NCI-H446 treated with DMSO at 0.1 percent for 48 hours (cell line): Measurements from ENCODE around the gene PDZD2.
"Not testable (repeated sequence)": the region's sequence is repeated elsewhere in the genome, so short reads cannot be mapped to it uniquely, and the experiment has no call there.

ENCODE experiments used
- DNase-seq: peaks from one replicate; lab custom pipeline; 2025; lab: John Stamatoyannopoulos, UW

Gene PDZD2

GRCh38 chr5:31934156-31934555 lies 295.2 kb downstream of the PDZD2 start:
- no peak for DNase-seq

DNA sequence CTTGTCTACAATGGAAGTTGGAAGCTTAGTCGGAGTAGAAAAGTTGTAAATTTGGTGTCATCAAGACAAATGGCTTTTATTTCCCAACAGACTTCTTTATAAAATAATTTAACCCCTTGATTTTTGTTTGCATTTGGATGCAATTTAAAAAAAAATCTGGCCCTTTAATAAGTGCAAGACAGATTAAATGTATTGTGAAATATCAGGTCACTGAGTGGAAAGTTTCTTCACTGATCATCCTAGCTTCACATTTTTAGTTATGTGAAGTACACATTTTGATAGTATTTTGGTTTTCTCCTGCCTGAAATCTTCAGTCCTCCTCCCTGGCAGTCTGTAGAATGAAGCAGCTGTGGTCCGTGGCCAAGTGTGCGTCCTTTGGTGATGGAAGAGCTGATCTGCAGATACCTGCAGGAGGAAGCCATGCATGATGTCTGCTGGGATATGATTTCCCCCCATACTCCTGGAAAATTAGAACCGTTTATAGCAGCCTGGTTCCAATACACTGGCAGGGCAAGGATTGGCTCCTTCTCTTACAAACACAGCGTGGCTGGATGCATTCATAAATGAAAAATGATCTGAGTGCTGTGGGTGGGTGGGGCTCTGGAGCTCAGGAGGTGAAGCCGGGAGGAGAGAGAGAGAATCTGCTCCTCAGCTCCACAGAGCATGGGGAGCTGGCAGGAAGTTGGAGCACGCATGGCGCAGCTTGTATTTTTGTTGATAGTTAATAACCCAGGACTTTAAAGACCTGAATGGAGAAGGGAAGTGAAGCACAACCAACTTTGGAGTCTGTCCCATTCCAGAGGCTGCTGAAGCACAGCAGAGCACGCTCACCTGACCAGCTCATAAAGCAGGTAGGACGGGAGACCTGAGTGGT lies 296.8 kb downstream of the PDZD2 start:
- no peak for DNase-seq

- no peak for DNase-seq
Observed at GRCh38 chr5:31936683-31937082, 297.8 kb downstream of the PDZD2 start.

DNA sequence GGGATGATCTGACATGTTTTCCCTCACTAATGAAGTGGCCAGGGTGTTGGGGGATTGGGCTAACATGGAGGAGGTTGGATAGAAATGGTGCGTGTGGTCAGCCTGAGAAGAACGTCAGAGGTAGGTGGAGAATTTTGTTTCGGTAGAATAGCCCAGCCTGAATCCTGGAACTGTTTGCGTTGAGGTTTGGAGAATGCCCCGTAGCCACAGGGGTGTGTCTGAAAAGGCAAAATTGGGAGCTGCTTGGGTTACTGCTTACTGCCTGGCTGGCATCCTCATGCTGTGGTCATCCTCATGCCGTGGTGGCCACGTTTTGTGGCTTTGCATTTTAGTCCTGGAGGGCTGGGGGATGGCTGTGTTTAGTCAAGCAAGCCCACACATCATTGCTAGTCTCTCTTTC lies 298.3 kb downstream of the PDZD2 start:
- no peak for DNase-seq

- no peak for DNase-seq
Observed at GRCh38 chr5:31937703-31938102, 298.8 kb downstream of the PDZD2 start.

DNA sequence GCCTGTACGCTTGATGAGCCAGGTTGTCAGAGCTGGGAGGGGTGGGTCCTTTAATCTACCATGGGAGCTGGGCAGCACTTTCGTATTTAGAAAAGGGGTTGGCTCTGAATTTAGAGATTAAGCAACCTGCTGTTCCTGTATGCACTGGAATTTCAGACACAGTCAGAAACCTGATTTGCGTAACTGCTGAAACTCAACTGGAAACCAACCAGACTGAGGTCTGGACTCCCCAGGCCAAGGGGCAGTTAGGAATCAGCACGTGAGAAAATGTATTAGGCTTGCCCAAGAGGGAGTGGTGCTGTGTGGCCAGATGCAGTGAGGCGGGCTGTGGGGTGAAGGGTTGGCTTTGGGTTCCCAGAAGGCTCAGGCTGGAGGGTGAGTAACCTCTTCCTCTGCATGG lies 300.2 kb downstream of the PDZD2 start:
- no peak for DNase-seq

DNA sequence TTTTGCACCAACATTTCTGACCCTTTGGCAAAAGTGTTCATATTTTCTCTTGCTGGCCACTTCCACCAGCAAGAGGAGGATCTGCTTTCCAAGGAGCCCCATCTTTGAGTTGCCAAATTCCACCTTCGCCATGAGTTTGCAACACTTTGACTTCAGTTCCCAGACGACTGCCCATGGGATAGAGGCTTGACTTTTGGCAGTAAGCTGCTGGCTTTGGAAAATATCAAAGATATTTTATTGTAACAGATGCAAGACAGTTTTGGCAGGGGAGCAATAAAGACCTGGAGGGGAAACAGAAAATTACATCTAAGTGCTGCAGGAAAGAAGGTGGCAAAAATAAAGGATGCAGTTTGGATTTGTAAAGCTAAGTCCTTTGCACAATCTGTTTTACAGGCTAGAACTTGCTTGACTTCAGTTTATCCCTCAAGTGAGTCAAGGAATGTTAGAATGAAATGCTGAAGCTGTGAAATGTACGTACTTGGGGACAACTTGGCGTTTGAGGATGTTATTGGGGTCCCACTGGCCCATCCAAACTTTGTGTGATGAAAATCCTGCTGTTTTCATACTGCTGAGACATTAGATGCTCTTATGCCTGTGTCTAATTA lies 302.3 kb downstream of the PDZD2 start:
- DNase-seq, result no peak

DNA sequence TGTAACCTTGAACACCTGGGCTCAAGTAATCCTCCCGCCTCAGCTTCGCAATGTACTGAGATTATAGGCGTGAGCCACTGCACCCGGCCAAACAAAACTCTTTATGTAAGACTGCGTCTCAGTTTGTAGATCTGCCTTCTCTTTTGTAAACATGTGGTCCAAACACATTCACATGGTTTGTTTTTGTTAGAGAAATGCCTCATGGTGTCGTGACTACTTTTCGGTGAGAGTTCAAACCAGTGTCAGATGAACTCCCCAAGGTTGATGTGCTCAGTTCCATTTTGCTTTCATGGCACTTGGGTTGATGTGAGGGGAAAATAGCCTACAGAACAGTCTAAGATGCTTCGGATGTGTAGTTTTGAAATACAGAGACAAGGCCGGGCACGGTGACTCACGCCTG lies 303.6 kb downstream of the PDZD2 start:
- no peak for DNase-seq

GRCh38 chr5:31944684-31945445 lies 305.9 kb downstream of the PDZD2 start:
- DNase-seq, result no peak

DNA sequence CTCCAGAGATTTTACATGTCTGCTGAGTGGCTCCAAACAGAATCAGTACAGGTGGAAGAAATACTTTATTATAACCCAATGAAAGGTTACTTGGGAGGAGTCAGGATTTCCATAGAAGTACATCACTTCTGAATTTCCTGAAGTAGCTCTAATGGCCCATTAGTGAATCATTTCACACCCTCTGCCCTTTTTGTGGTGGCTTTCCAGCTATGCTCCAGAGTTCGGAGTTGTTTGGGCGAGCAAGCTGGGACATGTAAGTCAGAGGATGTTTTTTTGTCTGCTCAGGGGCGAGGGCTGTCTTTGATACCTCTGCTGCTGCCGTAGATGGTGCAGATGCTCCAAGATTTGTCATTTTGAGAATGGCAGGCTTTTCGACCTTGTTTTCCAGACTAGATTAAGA lies 309.1 kb downstream of the PDZD2 start:
- no peak for DNase-seq

GRCh38 chr5:31952067-31952466 lies 313.1 kb downstream of the PDZD2 start:
- no peak for DNase-seq

DNA sequence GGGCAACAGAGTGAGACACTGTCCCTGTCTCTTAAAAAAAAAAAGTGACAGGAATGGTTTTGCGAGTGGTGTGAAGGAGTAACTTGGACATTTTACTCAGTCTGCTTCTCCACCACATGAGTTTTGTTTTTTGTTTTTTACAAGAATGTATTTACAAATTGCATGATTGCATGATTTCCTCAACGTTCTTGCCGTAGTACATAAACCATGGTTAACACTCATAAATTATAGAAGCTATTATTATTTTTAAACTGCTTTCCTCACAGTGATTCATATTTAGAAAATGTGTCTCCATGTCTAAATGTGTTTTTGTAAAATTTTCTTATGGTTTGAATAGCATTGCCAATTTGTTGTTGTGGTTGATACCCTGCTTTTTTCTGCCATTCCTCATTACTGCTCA lies 315.2 kb downstream of the PDZD2 start:
- DNase-seq, result no peak

DNA sequence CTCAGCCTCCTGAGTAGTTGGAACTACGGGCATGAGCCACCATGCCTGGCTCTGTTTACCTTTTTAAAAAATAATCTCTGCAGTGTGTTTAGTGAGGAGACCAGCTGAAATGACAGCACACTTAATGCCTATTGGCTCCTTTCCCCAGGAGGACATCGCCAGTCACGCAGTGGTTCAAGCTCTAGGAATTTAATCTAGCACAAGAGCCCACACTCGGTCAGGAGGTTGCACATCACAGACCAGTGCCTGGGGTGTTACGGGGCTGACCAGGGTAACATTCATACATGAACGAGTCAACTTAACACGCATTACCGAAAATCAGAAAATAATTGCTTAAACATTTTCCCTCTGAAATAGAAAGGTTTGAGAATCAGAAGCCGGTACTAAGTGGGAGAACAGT lies 318.2 kb downstream of the PDZD2 start:
- no peak for DNase-seq

DNA sequence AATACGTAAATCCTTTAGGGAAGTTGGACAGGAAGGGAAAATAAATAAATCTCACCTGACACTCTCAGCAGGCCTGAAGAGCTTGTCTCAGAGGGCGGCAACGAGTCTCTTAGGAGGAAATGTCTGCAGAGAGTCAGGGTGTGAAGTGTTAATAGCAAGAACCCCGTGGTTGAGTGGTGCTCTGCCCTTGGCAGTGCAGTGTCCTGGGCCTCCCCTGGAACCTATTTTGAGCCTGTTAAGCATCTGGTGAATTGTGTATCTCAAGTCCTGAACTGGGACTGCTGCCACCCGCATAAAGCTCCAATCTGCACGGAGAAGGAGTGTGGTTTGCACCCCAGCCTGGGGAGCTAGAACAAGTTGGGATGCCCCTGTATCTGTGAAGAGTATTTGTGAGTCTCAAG lies 323.4 kb downstream of the PDZD2 start:
- DNase-seq, result no peak

DNA sequence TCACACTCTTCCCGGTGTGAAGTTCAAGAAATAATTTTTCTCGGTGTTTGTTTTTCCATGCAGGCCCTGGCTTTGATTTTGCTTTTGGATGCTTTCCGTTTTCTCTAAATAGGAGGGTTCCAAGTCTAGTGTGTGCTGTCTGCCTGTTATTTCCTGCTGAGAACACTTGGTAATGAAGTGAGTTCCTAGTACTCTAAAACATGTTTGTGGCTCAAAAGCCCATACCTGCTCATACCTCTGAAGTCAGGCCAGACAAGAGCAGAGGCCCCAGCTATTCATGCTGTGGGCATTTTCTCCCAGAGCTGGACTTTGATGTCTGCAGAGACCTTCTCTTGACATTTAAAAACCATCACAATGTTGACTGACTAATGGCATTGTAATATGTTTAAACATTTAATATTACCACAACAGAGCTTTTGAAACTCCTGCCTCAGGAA lies 324.0 kb downstream of the PDZD2 start:
- DNase-seq, result no peak

DNA sequence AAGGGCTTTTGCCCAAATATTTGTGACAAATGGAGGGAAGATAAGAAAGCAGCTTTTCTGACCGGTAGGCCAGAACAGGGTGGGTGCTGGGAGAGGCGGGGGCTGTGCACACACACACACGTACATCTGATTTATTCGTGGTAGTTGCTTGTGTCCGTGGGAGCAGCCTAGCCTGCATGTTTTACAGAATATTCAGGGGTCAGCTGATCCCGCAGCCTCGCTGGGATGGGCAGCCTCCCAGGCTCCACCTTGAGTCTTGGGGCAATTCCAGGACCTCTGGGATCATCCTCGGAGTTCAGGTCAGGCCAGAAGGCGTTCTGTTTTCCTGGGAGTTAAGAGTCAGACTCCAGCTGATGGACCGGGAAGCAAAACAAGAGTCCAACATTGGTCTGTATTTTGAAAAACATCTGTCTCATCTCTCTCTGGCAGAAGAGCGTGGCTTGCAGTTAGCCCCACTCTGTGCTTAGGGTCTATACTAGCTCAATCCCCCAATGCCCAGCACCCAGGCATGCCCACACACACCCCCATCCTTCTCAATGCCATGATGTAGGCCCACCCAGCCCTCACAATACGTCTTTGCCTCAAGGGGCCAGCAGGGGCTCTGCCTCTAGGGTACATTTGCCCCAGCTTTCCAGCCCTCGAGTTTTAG lies 324.6 kb downstream of the PDZD2 start:
- DNase-seq, result no peak

GRCh38 chr5:31964007-31964360 lies 325.1 kb downstream of the PDZD2 start:
- no peak for DNase-seq

- no peak for DNase-seq
Observed at GRCh38 chr5:31965227-31965626, 326.3 kb downstream of the PDZD2 start.

DNA sequence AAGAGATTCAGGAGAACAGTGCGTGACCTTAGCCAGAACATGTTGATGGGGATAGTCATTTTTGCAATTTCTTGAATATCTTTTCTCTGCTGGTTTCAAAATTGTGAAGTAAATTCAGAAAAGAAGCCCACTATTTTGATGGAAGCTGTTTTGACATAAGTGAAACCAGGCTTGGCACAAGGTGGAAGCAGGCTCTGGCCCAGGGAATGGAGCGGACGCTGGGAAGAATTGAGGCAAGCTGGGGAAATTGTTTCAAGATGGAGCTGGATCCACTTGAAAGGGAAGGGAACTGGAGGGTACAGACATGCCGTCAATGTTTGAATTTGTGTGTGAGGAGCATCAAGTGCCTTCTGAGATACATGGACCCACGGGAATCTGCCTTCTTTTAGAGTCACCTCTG lies 328.0 kb downstream of the PDZD2 start:
- DNase-seq, result no peak

DNA sequence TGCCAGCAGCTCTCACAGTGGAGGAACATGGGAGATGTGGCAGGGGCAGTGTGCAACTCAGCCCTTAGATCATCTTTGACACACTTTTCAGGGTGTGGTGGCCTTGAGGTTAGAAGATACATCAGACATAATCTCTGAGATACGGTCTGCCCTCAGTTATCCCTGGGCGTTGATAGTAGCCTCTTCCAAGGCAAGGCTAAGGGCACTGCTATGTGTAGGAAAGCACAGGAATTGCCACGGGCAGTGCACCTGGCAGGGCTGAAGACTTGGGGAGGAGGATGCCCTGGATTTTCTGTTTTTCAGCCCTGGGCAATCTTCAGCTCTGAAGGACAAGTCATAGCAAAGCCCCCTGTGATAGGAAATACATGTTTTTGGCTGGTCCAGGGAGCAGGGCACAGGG lies 328.5 kb downstream of the PDZD2 start:
- DNase-seq, result no peak

- DNase-seq, result no peak
Observed at GRCh38 chr5:31972558-31972957, 333.6 kb downstream of the PDZD2 start.

GRCh38 chr5:31975189-31975612 lies 336.3 kb downstream of the PDZD2 start:
- DNase-seq, result not testable (repeated sequence)
